Peyer's patch (tissue), 4 donors: ENCODE measurements around the gene TMUB1.

Source experiments
- POLR2A ChIP-seq, 2 donors: fragments of 450-650 bp; IDR thresholded peaks; one replicate each; pipeline ENCODE4 v1.5.1; 2017; ENCODE audit warnings: antibody characterized with exemption in 2 of 2, mild to moderate bottlenecking in 2 of 2, moderate library complexity in 2 of 2
- TF ChIP-seq, protein P1 (sequence below), 6 experiments: fragments of 450-650 bp in 4 of 6; fragments of 200-600 bp in 2 of 6; sonication (generic) in 1 of 6; IDR thresholded peaks; one replicate each; pipeline ENCODE4 v1.5.1; 2017 to 2019; ENCODE audit warnings: antibody characterized with exemption in 6 of 6, mild to moderate bottlenecking in 3 of 6, moderate library complexity in 1 of 6

DNA sequence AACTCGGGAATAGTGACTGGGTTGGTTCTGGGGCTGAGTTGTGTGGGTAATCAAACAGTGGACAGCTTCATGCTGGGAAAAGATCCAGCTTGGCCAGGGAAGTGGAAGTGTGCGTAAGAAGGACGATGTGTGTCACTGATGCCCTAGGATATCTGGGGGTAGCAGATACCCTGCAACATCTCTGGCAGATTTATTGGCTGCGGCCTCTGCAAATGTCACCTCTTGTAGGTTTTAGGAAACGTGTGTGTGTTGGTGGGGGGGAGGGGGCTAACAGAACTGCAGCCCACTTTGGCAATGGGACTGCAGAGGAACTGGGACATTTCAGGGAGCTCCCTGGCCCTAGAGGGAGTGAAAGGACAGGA lies 2.0 kb upstream of the TMUB1 start:
- TF ChIP-seq, protein P1, sequence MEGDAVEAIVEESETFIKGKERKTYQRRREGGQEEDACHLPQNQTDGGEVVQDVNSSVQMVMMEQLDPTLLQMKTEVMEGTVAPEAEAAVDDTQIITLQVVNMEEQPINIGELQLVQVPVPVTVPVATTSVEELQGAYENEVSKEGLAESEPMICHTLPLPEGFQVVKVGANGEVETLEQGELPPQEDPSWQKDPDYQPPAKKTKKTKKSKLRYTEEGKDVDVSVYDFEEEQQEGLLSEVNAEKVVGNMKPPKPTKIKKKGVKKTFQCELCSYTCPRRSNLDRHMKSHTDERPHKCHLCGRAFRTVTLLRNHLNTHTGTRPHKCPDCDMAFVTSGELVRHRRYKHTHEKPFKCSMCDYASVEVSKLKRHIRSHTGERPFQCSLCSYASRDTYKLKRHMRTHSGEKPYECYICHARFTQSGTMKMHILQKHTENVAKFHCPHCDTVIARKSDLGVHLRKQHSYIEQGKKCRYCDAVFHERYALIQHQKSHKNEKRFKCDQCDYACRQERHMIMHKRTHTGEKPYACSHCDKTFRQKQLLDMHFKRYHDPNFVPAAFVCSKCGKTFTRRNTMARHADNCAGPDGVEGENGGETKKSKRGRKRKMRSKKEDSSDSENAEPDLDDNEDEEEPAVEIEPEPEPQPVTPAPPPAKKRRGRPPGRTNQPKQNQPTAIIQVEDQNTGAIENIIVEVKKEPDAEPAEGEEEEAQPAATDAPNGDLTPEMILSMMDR (IDR thresholded peaks at IDR 0.05): no peak
- no peak for TF ChIP-seq POLR2A (IDR thresholded peaks at IDR 0.05)
